IMR-90 (cell line): ENCODE results near the gene BTD. TPM values are rescaled to one million over a fixed set of nuclear protein-coding genes. Genes with fewer than 3 reads are reported as not detected.
A peak's percentile ranks its signal among the peaks of the same experiment; 100 is the strongest.

Source experiments
- ATAC-seq: fragments of 200-7000 bp; cut with Tn5 transposase; 2 replicates; pipeline ENCODE4 v1.9.1; 2020; ENCODE audit warnings: low read depth, mild to moderate bottlenecking, moderate library complexity
- BruUV-seq: library from RNA; stranded (reverse); fragments of 400-500 nt; replicated peaks from 2 replicates; lab custom pipeline; 2021; lab: Mats Ljungman, UMichigan
- CTCF ChIA-PET: fragments of 300-600 bp; formaldehyde crosslinking; extraction: SDS; loops from one replicate; lab custom pipeline; 2021; ENCODE audit warnings: antibody characterized with exemption; lab: Yijun Ruan, JAX
- POLR2A ChIA-PET: fragments of 300-600 bp; sonication (Branson Sonifier 250); formaldehyde crosslinking; loops from one replicate; lab custom pipeline; 2022; ENCODE audit warnings: antibody characterized with exemption; ENCODE audit not compliant: unreplicated experiment; lab: Charles Lee
- DNase-seq: peaks from one replicate; pipeline ENCODE4 v3.0.0; 2013
- H2AFZ ChIP-seq: replicated peaks from 2 replicates; pipeline ENCODE3; 2013; ENCODE audit warnings: low read length, mild to moderate bottlenecking; ENCODE audit not compliant: poor library complexity
- H2AK5ac ChIP-seq: 2 replicates; pipeline ENCODE4 v1.6.1; 2013; ENCODE audit warnings: low read depth, low read length, inconsistent platforms
- H2AK9ac ChIP-seq: replicated peaks from 2 replicates; pipeline ENCODE3; 2013; ENCODE audit warnings: mild to moderate bottlenecking, low read depth, low read length, moderate library complexity; ENCODE audit not compliant: poor library complexity
- H2BK120ac ChIP-seq: 2 replicates; pipeline ENCODE4 v1.6.1; 2013; ENCODE audit warnings: low read depth, low read length, inconsistent platforms
- H2BK15ac ChIP-seq: 3 replicates; pipeline ENCODE4 v1.6.1; 2013; ENCODE audit warnings: low read depth, low read length, inconsistent platforms
- H2BK20ac ChIP-seq: 2 replicates; pipeline ENCODE4 v1.6.1; 2013; ENCODE audit warnings: low read depth, mild to moderate bottlenecking, inconsistent platforms, low read length, moderate library complexity
- H2BK5ac ChIP-seq: 2 replicates; pipeline ENCODE4 v1.6.1; 2013; ENCODE audit warnings: mild to moderate bottlenecking, low read depth, low read length, inconsistent platforms; ENCODE audit not compliant: poor library complexity, severe bottlenecking
- H3K14ac ChIP-seq: replicated peaks from 2 replicates; pipeline ENCODE4 v1.6.1; 2013; ENCODE audit warnings: low read depth, low read length, inconsistent platforms
- H3K18ac ChIP-seq: 2 replicates; pipeline ENCODE4 v1.6.1; 2013; ENCODE audit warnings: low read depth, low read length, control low read depth
- H3K23ac ChIP-seq: 2 replicates; pipeline ENCODE4 v1.6.1; 2013; ENCODE audit warnings: low read depth, low read length, inconsistent platforms
- H3K27ac ChIP-seq: 2 replicates; pipeline ENCODE4 v1.5.1; 2013; ENCODE audit warnings: mild to moderate bottlenecking, control low read depth, low read length; ENCODE audit not compliant: insufficient read depth
- H3K27me3 ChIP-seq: 2 replicates; pipeline ENCODE4 v1.6.1; 2013; ENCODE audit warnings: low read length; ENCODE audit not compliant: control insufficient read depth, insufficient read depth
- H3K36me3 ChIP-seq: 2 replicates; pipeline ENCODE4 v1.6.1; 2013; ENCODE audit warnings: low read length, mixed read lengths; ENCODE audit not compliant: control insufficient read depth, insufficient read depth
- H3K4ac ChIP-seq: 2 replicates; pipeline ENCODE4 v1.6.1; 2013; ENCODE audit warnings: low read depth, low read length, inconsistent platforms
- H3K4me1 ChIP-seq: 2 replicates; pipeline ENCODE4 v1.6.1; 2013; ENCODE audit warnings: low read length, mixed read lengths; ENCODE audit not compliant: control insufficient read depth, insufficient read depth
- H3K4me2 ChIP-seq: 2 replicates; pipeline ENCODE4 v1.6.1; 2013; ENCODE audit warnings: low read depth, mild to moderate bottlenecking, control low read depth, low read length, moderate library complexity
- H3K4me3 ChIP-seq: 2 replicates; pipeline ENCODE4 v1.5.1; 2013; ENCODE audit warnings: low read depth, mild to moderate bottlenecking, control low read depth, low read length, moderate library complexity; ENCODE audit not compliant: insufficient read depth
- H3K56ac ChIP-seq: 2 replicates; pipeline ENCODE4 v1.6.1; 2013; ENCODE audit warnings: low read length, inconsistent platforms; ENCODE audit not compliant: insufficient read depth; ENCODE audit errors: extremely low read depth
- H3K79me1 ChIP-seq, 2 experiments: 2 replicates each; pipeline ENCODE4 v1.6.1; 2013; ENCODE audit warnings: low read length in 2 of 2, inconsistent platforms in 1 of 2, low read depth in 1 of 2
- H3K9ac ChIP-seq: 2 replicates; pipeline ENCODE4 v1.6.1; 2013; ENCODE audit warnings: low read depth, low read length, control low read depth
- H3K9me1 ChIP-seq: 2 replicates; pipeline ENCODE4 v1.6.1; 2013; ENCODE audit warnings: low read length, inconsistent platforms; ENCODE audit not compliant: insufficient read depth
- H3K9me3 ChIP-seq: 2 replicates; pipeline ENCODE4 v1.6.1; 2013; ENCODE audit warnings: low read length; ENCODE audit not compliant: control insufficient read depth, insufficient read depth
- H4K20me1 ChIP-seq: 2 replicates; pipeline ENCODE4 v1.6.1; 2013; ENCODE audit warnings: low read length, inconsistent platforms; ENCODE audit not compliant: insufficient read depth
- H4K5ac ChIP-seq: 2 replicates; pipeline ENCODE4 v1.6.1; 2013; ENCODE audit warnings: mild to moderate bottlenecking, low read depth, low read length, control low read depth
- H4K8ac ChIP-seq, 2 experiments: 2 replicates each; pipeline ENCODE4 v1.6.1; 2013; ENCODE audit warnings: low read depth in 2 of 2, low read length in 2 of 2, control low read depth in 1 of 2, inconsistent platforms in 1 of 2
- H4K91ac ChIP-seq: 2 replicates; pipeline ENCODE4 v1.6.1; 2013; ENCODE audit warnings: low read depth, low read length, inconsistent platforms; ENCODE audit not compliant: insufficient read depth
- BHLHE40 ChIP-seq: fragments of 150-350 bp; IDR thresholded peaks from 2 replicates; pipeline ENCODE4 v1.6.1; 2016; ENCODE audit warnings: mild to moderate bottlenecking, low read depth, low read length
- CEBPB ChIP-seq: IDR thresholded peaks from 2 replicates; pipeline ENCODE4 v1.6.1; 2012; ENCODE audit warnings: low read depth, low read length, improper control_type of control experiment
- CHD1 ChIP-seq: IDR thresholded peaks from 2 replicates; pipeline ENCODE4 v1.6.1; 2012; ENCODE audit warnings: low read depth, low read length, improper control_type of control experiment
- CTCF ChIP-seq: conservative IDR thresholded peaks from 2 replicates; pipeline ENCODE4 v1.5.1; 2012; ENCODE audit warnings: mild to moderate bottlenecking, low read depth, low read length, improper control_type of control experiment
- ELK1 ChIP-seq: fragments of 150-350 bp; IDR thresholded peaks from 2 replicates; pipeline ENCODE4 v1.6.1; 2016; ENCODE audit warnings: low read depth, mild to moderate bottlenecking, low read length, moderate library complexity, borderline replicate concordance
- FOS ChIP-seq: fragments of 150-350 bp; IDR thresholded peaks from 2 replicates; pipeline ENCODE4 v1.6.1; 2016; ENCODE audit warnings: low read depth, low read length
- MAFK ChIP-seq: IDR thresholded peaks from 2 replicates; pipeline ENCODE4 v1.6.1; 2012; ENCODE audit warnings: low read depth, low read length, improper control_type of control experiment
- MAZ ChIP-seq: IDR thresholded peaks from 2 replicates; pipeline ENCODE4 v1.6.1; 2012; ENCODE audit warnings: low read depth, mild to moderate bottlenecking, low read length, improper control_type of control experiment, moderate library complexity, borderline replicate concordance
- MXI1 ChIP-seq: IDR thresholded peaks from 2 replicates; pipeline ENCODE4 v1.6.1; 2012; ENCODE audit warnings: low read depth, mild to moderate bottlenecking, low read length, moderate library complexity, borderline replicate concordance
- NFE2L2 ChIP-seq: fragments of 150-350 bp; IDR thresholded peaks from 2 replicates; pipeline ENCODE4 v1.6.1; 2016; ENCODE audit warnings: low read depth, mild to moderate bottlenecking, low read length
- POLR2A ChIP-seq: IDR thresholded peaks from 2 replicates; pipeline ENCODE4 v1.6.1; 2012; ENCODE audit warnings: mild to moderate bottlenecking, low read depth, low read length
- RAD21 ChIP-seq: IDR thresholded peaks from 2 replicates; pipeline ENCODE4 v1.6.1; 2012; ENCODE audit warnings: low read length, improper control_type of control experiment
- RCOR1 ChIP-seq: IDR thresholded peaks from 2 replicates; pipeline ENCODE4 v1.6.1; 2012; ENCODE audit warnings: mild to moderate bottlenecking, low read length, improper control_type of control experiment; ENCODE audit not compliant: insufficient replicate concordance
- RFX5 ChIP-seq: IDR thresholded peaks from 2 replicates; pipeline ENCODE4 v1.8.0; 2012; ENCODE audit warnings: low read depth, mild to moderate bottlenecking, low read length, moderate library complexity
- SMC3 ChIP-seq: fragments of 150-350 bp; IDR thresholded peaks from 2 replicates; pipeline ENCODE4 v1.6.1; 2016; ENCODE audit warnings: low read depth, mild to moderate bottlenecking, antibody characterized with exemption, low read length, moderate library complexity
- USF2 ChIP-seq: fragments of 150-350 bp; IDR thresholded peaks from 2 replicates; pipeline ENCODE4 v1.6.1; 2017; ENCODE audit warnings: mild to moderate bottlenecking, antibody characterized with exemption, low read length, low read depth
- WGBS, 2 experiments: methylation state at CpG; one replicate each; pipeline versions ENCODE4 v1.1.5 to v1.1.7; 2013; ENCODE audit warnings: missing lambda C conversion rate in 2 of 2; ENCODE audit not compliant: insufficient read length in 1 of 2; ENCODE audit errors: extremely low coverage in 2 of 2; 5-methylcytosine and 5-hydroxymethylcytosine counted together
- dilution Hi-C: fragments of 300-500 bp; cut with HindIII; formaldehyde crosslinking; loops from one replicate; pipeline ENCODE4 v1.14.3; 2018; ENCODE audit warnings: low sequenced_read_pairs; ENCODE audit not compliant: unreplicated experiment
- in situ Hi-C: fragments of 300-500 bp; cut with MboI; formaldehyde crosslinking; loops from 3 replicates; pipeline ENCODE4 v1.14.3; 2019; ENCODE audit warnings: low sequenced_read_pairs, inconsistent platforms, mixed read lengths
- intact Hi-C: fragments of 100-400 bp; cut with micrococcal nuclease; formaldehyde crosslinking; loops from 2 replicates; pipeline ENCODE4 v1.10.0; 2022
- polyA plus RNA-seq, 3 experiments: library from polyadenylated mRNA; depleted of rRNA; stranded (reverse); fragments of >200 nt; gene quantifications; 2 replicates each; pipeline ENCODE4 v1.2.3, GENCODE V29; 2012; ENCODE audit warnings: low replicate concordance in 1 of 3
- total RNA-seq: library from RNA; depleted of rRNA; stranded (reverse); fragments of >200 nt; gene quantifications from 2 replicates; pipeline ENCODE4 v1.2.3, GENCODE V29; 2012

Gene BTD
- total and polyA plus RNA-seq, 2 of the 4 experiments (the other 2 are of a cell fraction), result 14.8 to 21.1 TPM

- no peak overlapping the region for H3K9ac ChIP-seq
- peak overlapping the region; percentile 92 for H3K4ac ChIP-seq
- DNase-seq (peak; percentile 32), ATAC-seq (peak; percentile 69)
- no CpG with 5 or more reads among the region's 3 CpGs for WGBS, 2 experiments
- H2BK120ac ChIP-seq, result peak overlapping the region; percentile 93
- no peak for TF ChIP-seq MAZ
- no peak for TF ChIP-seq MXI1
- TF ChIP-seq BHLHE40, result no peak
- no peak for TF ChIP-seq POLR2A
- TF ChIP-seq NFE2L2, result no peak
- TF ChIP-seq CHD1, result no peak
- no peak for TF ChIP-seq SMC3
- no peak for TF ChIP-seq MAFK
- TF ChIP-seq FOS, result no peak
- TF ChIP-seq RAD21, result no peak
- TF ChIP-seq CTCF, result no peak
- TF ChIP-seq RCOR1, result no peak
- TF ChIP-seq USF2, result no peak
- TF ChIP-seq RFX5, result no peak
- no peak for TF ChIP-seq CEBPB
- TF ChIP-seq ELK1, result no peak
- H4K8ac ChIP-seq, result peak overlapping the region in 1 of 2 experiments; percentile 78; a peak in 2 of 4 replicates
- H3K27ac ChIP-seq, result peak overlapping the region; percentile 61; the same call in 1 of the 2 replicates
- in situ Hi-C loops, result no loop called here
- no peaks in the 10 kb centered on the region for H4K20me1 ChIP-seq
- peak overlapping the region; percentile 86 for H2BK5ac ChIP-seq
- ChIA-PET POLR2A (no interaction called here), CTCF (no interaction called here)
- intact Hi-C loops, result no loop called here
- peaks cover 8% of the 10 kb centered on the region for H3K9me3 ChIP-seq
- no peak overlapping the region for H3K4me2 ChIP-seq
- H3K56ac ChIP-seq, result peak overlapping the region; percentile 21; the same call in 1 of the 2 replicates
- H2AK9ac ChIP-seq, result peak overlapping the region; percentile 34
- dilution Hi-C loops, result no loop called here
- H3K36me3 ChIP-seq, result no peaks in the 10 kb centered on the region
- H3K18ac ChIP-seq, result peak overlapping the region; percentile 91
- 0 out of 2 replicates have a peak overlapping the region, but pooled peaks have one; percentile 21 for H4K5ac ChIP-seq
- H2AFZ ChIP-seq, result peak overlapping the region; percentile 68
- H3K23ac ChIP-seq, result peak overlapping the region; percentile 78
- BruUV-seq, result no TSS peak
- peaks cover 18% of the 10 kb centered on the region for H3K9me1 ChIP-seq
- H2AK5ac ChIP-seq, result peak overlapping the region; percentile 97
- H3K4me1 ChIP-seq, result peaks cover 5% of the 10 kb centered on the region
- H3K27me3 ChIP-seq, result no peaks in the 10 kb centered on the region
- H2BK20ac ChIP-seq, result peak overlapping the region; percentile 98
- H3K4me3 ChIP-seq, result no peak overlapping the region
- H2BK15ac ChIP-seq, result peak overlapping the region; percentile 70; the same call in 2 of the 3 replicates
- H4K91ac ChIP-seq, result peak overlapping the region; percentile 43
- H3K14ac ChIP-seq, result peak overlapping the region; percentile 89
- peaks cover 5 to 16% of the 10 kb centered on the region in 2 experiments; a peak in 3 of 4 replicates for H3K79me1 ChIP-seq
These were observed 51.8 kb downstream of the BTD start for GRCh38 chr3:15653321-15653720.
